Thymus (tissue), 11 donors: Measurements from ENCODE around the gene LRSAM1. TPM values are rescaled to one million over a fixed set of nuclear protein-coding genes. Genes with fewer than 3 reads are reported as not detected.

Experiments used
- DNase-seq, 9 donors: peaks; one replicate each; pipeline ENCODE4 v3.0.0-alpha.2; 2013; ENCODE audit warnings: low spot score in 9 of 9, low read depth in 6 of 9, missing footprints in 1 of 9
- H3K27ac ChIP-seq, 2 donors: one replicate each; pipeline ENCODE4 v1.5.1; 2013; ENCODE audit warnings: control low read depth in 1 of 2, low read depth in 1 of 2, low read length in 1 of 2, mild to moderate bottlenecking in 1 of 2, moderate library complexity in 1 of 2
- H3K27me3 ChIP-seq, 2 donors: one replicate each; pipeline ENCODE4 v1.5.1; 2013; ENCODE audit warnings: low read length in 1 of 2; ENCODE audit not compliant: control insufficient read depth in 2 of 2, insufficient read depth in 1 of 2
- H3K36me3 ChIP-seq, 2 donors: one replicate each; pipeline ENCODE4 v1.5.1; 2013; ENCODE audit warnings: low read length in 1 of 2, mild to moderate bottlenecking in 1 of 2, moderate library complexity in 1 of 2; ENCODE audit not compliant: control insufficient read depth in 2 of 2, insufficient read depth in 2 of 2
- H3K4me1 ChIP-seq, 2 donors: one replicate each; pipeline ENCODE4 v1.5.1; 2013; ENCODE audit warnings: low read length in 2 of 2; ENCODE audit not compliant: control insufficient read depth in 2 of 2, insufficient read depth in 2 of 2
- H3K4me3 ChIP-seq, 2 donors: one replicate each; pipeline ENCODE4 v1.5.1; 2013; ENCODE audit warnings: low read length in 2 of 2, control low read depth in 1 of 2, mild to moderate bottlenecking in 1 of 2
- H3K9me3 ChIP-seq, 2 donors: one replicate each; pipeline ENCODE4 v1.5.1; 2013; ENCODE audit warnings: low read length in 1 of 2, mild to moderate bottlenecking in 1 of 2; ENCODE audit not compliant: control insufficient read depth in 2 of 2, insufficient read depth in 1 of 2
- WGBS: extraction: QIAGEN DNeasy Blood & Tissue Kit; methylation state at CpG from one replicate; pipeline ENCODE4 v1.1.7; 2013; 5-methylcytosine and 5-hydroxymethylcytosine counted together
- polyA plus RNA-seq: library from polyadenylated mRNA; stranded (reverse); fragments of 200-250 nt; gene quantifications from one replicate; pipeline ENCODE4 v1.2.3, GENCODE V29; 2013
- total RNA-seq: library from RNA; stranded (reverse); fragments of 120-200 nt; gene quantifications from one replicate; pipeline ENCODE4 v1.2.4, GENCODE V29; 2013
- donor health status: healthy.

Gene LRSAM1
- total and polyA plus RNA-seq, 2 donors = 4.1 to 24.1 TPM

DNA sequence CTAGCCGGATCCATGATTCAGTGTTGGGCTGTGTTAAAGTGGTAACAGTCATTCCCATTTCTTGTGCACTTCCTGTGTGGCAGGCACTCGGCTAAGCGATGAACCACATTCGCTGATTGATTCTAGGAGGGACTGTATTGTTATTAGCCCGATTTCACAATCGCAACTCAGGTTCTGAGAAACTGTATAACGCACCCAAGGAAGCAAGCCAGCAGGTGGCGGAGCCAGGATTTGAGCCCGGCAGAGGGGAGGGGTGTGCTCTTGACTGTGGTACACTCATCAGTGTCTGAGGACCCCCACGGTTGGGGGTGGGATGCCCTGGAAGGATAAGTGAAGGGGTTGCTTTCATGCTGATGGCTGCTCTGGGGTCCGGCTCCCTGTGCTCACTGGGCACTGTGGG lies 34.7 kb downstream of the LRSAM1 start:
- H3K4me1 ChIP-seq = no peaks in the 10 kb centered on the region
- no peak for DNase-seq
- H3K9me3 ChIP-seq = no peaks in the 10 kb centered on the region
- peaks cover 7% of the 10 kb centered on the region in 2 donors for H3K36me3 ChIP-seq
- 97% methylated on average over 11 of the region's 11 CpGs for WGBS
- no peak overlapping the region for H3K27ac ChIP-seq
- H3K27me3 ChIP-seq = no peaks in the 10 kb centered on the region
- no peak overlapping the region for H3K4me3 ChIP-seq

DNA sequence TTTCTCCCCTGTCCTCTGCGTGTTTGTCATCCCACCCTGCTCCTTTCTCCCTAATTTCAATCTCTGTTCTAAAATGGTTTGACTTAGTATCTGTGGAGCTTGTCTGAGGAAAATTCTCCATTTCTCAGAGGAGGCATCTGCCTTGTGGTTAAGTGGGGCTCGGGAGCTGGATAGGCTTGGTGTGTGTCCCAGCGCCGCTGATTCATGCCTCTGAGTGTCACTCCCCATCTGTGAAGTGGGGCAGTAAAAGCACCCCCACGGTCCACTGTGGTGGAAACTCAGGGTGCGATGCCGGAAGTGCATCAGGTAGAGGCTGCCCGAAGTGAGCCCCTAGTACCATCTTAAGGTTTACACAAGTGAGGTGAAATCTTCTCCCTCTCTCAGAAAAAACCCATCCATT lies 37.6 kb downstream of the LRSAM1 start:
- no peaks in the 10 kb centered on the region for H3K9me3 ChIP-seq
- H3K4me3 ChIP-seq = no peak overlapping the region
- H3K4me1 ChIP-seq = no peaks in the 10 kb centered on the region
- no peaks in the 10 kb centered on the region for H3K27me3 ChIP-seq
- no peak overlapping the region for H3K27ac ChIP-seq
- H3K36me3 ChIP-seq = peaks cover 4 to 11% of the 10 kb centered on the region in 2 donors
- 86% methylated on average over 8 of the region's 8 CpGs for WGBS
- no peak for DNase-seq

DNA sequence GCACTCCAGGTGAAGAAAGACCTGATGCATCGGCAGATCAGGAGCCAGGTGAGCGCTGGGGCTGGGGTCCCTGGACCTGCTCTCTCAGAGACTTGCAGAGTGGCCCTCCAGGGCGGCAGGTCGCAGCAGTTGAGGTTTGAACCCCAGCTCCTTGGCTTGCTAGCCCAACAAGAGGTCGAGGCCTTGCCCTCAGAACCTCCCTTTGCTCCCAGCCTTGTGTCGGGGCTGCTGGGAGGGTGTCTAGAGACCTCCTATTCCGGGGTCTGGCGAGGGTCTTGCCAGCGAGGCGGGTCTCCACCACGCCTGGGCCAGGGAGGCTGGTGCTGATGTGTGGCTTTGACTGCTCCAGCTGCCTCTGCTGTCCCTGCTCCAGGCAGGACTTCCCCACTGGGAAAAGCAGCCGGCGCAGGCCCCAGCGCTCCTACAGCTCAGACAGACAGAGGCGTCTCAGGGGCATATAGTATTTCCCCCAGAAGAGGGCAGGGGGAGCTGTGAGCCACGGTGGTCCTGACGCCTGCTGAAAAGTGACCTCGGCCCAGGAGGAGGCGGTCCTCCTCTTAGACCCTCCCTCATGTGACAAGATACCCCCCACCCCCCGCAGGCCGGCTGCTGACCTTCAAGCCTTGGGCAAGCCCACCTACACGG lies 38.3 kb downstream of the LRSAM1 start:
- Histone ChIP-seq H3K36me3 (peaks cover 4 to 11% of the 10 kb centered on the region in 2 donors), H3K4me3 (no peak overlapping the region), H3K9me3 (no peaks in the 10 kb centered on the region), H3K4me1 (no peaks in the 10 kb centered on the region), H3K27ac (no peak overlapping the region), H3K27me3 (no peaks in the 10 kb centered on the region)
- WGBS = 93% methylated on average over 22 of the region's 22 CpGs
- DNase-seq = no peak

DNA sequence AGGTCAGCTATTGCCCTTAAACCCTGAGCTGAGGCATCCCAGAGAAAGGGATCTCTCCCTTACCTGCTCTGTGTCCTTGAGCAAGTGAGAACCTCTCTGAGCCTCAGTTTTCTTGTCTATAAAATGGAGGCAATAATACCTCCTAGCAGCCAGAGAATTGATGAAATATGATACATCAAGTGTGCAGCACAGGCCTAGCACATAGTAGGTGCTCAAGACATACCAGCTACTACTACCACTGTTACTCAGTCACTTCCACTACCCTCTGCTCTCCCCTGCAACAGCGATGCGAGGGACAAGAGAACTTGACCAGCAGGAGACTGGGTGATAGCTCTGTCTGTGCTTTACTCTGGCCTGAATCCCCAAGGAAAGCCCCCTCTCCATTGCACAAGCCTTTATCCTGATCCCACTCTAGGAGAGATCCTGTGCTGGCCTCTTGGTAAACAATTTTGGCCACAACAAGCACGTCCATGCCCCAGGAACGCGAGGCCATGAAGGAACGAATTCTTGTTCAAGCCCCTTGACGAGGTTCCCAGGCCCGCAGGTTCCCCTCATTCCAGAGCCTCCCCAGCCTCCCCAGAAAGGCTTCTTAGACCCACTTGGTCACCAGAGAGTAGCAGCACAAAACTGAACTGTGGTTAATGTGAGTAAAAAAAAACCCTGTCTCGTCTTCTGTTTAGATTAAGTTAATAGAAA lies 39.4 kb downstream of the LRSAM1 start:
- Histone ChIP-seq H3K4me3 (no peak overlapping the region), H3K27ac (no peak overlapping the region), H3K27me3 (no peaks in the 10 kb centered on the region), H3K4me1 (peaks cover 0 to 5% of the 10 kb centered on the region in 2 donors), H3K36me3 (peaks cover 3 to 11% of the 10 kb centered on the region in 2 donors), H3K9me3 (no peaks in the 10 kb centered on the region)
- WGBS = 96% methylated on average over 9 of the region's 9 CpGs
- no peak for DNase-seq

DNA sequence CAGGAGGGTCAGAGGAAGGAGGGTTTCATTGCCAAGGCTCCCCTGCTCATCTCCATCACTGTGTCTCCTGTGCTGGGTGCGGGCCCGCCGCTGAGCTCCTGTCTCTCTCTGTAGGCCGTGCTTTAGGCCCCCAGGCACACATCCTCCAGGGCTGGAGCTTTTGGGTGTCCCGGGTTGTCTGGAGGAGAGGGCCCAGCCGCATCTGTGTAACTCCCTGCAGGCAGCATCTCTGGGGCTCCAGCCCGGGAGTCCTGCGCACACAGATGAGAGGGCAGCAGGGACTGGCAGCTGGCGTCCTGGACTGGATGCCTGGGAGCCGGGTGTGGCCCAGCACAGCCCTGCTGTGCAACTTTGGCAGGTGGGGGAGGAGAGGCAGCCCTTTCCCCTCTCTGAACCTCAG lies 40.2 kb downstream of the LRSAM1 start:
- Histone ChIP-seq H3K27me3 (no peaks in the 10 kb centered on the region), H3K4me3 (no peak overlapping the region), H3K9me3 (no peaks in the 10 kb centered on the region), H3K36me3 (peaks cover 2 to 11% of the 10 kb centered on the region in 2 donors), H3K4me1 (peaks cover 0 to 5% of the 10 kb centered on the region in 2 donors), H3K27ac (no peak overlapping the region)
- no peak for DNase-seq
- WGBS = 98% methylated on average over 10 of the region's 10 CpGs

DNA sequence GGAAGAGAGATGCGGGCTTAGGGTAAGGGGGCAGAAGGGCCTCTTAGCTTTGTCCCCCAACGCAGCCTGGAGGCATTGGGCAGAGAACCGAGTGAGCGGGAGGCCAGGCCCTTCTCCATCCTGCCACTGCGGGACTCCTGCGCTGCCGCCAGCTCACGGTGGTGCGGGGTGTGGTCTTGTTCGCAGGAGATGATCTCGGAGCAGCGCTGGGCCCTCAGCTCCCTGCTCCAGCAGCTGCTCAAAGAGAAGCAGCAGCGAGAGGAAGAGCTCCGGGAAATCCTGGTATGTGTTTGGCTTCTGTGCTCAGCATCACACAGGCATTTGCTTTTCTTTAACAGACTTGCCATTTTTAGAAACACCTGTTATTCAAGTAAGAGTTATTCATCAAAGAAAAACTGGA lies 41.3 kb downstream of the LRSAM1 start:
- Histone ChIP-seq H3K4me3 (no peak overlapping the region), H3K4me1 (peaks cover 0 to 5% of the 10 kb centered on the region in 2 donors), H3K9me3 (no peaks in the 10 kb centered on the region), H3K27ac (no peak overlapping the region), H3K27me3 (no peaks in the 10 kb centered on the region), H3K36me3 (peaks cover 6 to 13% of the 10 kb centered on the region in 2 donors)
- 97% methylated on average over 14 of the region's 14 CpGs for WGBS
- no peak for DNase-seq

DNA sequence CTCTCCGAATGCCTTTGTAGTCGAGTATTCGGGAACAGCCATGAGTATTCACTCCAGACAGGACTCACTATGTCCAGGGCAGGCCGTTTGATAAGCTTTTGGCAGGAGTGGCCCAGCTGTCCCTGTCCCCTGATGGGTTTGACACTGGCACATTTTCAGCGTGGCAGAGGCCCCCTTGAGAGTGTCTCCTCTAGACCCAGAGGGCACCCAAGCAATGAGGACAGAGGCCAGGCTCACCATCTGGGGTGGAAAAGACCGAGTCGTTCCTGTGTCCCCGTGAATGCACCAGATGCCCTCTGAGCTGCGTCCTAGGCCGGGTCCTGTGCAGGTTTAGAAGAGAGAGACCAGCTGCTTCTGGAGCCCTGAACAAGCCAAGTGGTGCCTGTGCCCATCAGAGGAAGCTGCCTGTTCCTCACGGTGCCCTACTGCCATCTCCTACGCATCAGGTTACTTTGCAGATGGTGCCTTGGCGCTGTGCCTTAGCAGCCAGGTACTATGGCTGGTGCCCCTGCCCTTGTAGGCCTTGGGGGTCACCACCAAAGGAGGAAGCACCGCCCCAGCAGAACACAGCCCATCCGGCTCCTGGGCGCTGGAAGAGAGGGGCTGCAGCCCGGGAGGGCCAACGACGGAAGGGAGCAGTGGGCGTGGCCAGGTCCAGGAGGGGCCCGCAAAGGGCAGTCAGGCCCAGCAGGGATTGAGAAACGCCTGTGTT lies 42.4 kb downstream of the LRSAM1 start:
- Histone ChIP-seq H3K4me1 (peaks cover 0 to 5% of the 10 kb centered on the region in 2 donors), H3K4me3 (no peak overlapping the region), H3K27me3 (no peaks in the 10 kb centered on the region), H3K9me3 (no peaks in the 10 kb centered on the region), H3K27ac (no peak overlapping the region), H3K36me3 (peaks cover 6 to 13% of the 10 kb centered on the region in 2 donors)
- no peak for DNase-seq
- 97% methylated on average over 22 of the region's 22 CpGs for WGBS

DNA sequence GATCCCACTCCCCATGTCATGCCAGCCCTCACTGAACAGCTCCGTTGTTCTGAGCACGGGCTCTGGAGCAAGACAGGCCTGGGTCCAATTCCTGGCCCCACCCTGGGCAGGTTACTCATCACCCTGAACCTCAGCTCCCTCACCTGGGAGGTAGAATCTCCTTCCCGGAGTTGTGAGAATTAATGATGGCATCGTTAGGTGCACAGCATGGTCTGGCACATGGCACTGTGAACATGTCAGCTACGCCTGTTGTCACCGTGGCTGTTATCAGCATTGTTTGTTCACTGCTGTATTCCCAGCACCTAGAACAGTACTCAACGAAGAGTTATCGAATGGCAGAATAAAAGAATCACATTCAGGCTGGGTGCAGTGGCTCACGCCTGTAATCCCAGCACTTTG lies 43.0 kb downstream of the LRSAM1 start:
- Histone ChIP-seq H3K27ac (no peak overlapping the region), H3K36me3 (peaks cover 6 to 12% of the 10 kb centered on the region in 2 donors), H3K4me1 (peaks cover 0 to 5% of the 10 kb centered on the region in 2 donors), H3K4me3 (no peak overlapping the region), H3K9me3 (no peaks in the 10 kb centered on the region), H3K27me3 (no peaks in the 10 kb centered on the region)
- no peak for DNase-seq
- 95% methylated on average over 9 of the region's 9 CpGs for WGBS
